ENCODE data around the gene RPIA. TPM values are rescaled to one million over a fixed set of nuclear protein-coding genes. Genes with fewer than 3 reads are reported as not detected.

RPIA gene
- total RNA-seq, 1 experiment from 2014 or later: 10.7 TPM

- Histone ChIP-seq H2AFZ (ENCODE audit: low read length) (no peak overlapping the region), H4K20me1 (ENCODE audit: low read length) (no peaks in the 10 kb centered on the region), H3K27me3 (ENCODE audit: low read length) (no peaks in the 10 kb centered on the region), H3K79me2 (ENCODE audit: low read length) (no peaks in the 10 kb centered on the region), H3K4me3 (ENCODE audit: low read length) (no peak overlapping the region), H3F3A (ENCODE audit: low read length, unreplicated experiment) (no peaks in the 10 kb centered on the region), H3K27ac (ENCODE audit: low read length) (no peak overlapping the region), H3K9me3 (ENCODE audit: low read length) (no peaks in the 10 kb centered on the region), H3K4me1 (ENCODE audit: insufficient read depth, low read length) (peaks cover 16% of the 10 kb centered on the region), H3K9me2 (replicated peaks; ENCODE audit: low read length) (no peaks in the 10 kb centered on the region), H3K9ac (ENCODE audit: low read length) (no peak overlapping the region), H3K36me3 (ENCODE audit: low read depth, low read length) (peaks cover 13% of the 10 kb centered on the region), H3K4me2 (ENCODE audit: low read length) (no peak overlapping the region)
- CTCF ChIA-PET: no interaction called here
- no peak for TF ChIP-seq EZH2phosphoT487 (IDR thresholded peaks at IDR 0.05; ENCODE audit: borderline replicate concordance, low read length)
- no peak for TF ChIP-seq EZH2 (IDR thresholded peaks at IDR 0.05; ENCODE audit: low read length, unreplicated experiment)
- TF ChIP-seq CTCF (conservative IDR thresholded peaks at IDR 0.05; ENCODE audit: low read depth, low read length): no peak
- no peak; the same call in 1 of the 2 replicates for ATAC-seq
- POLR2A ChIA-PET (ENCODE audit: unreplicated experiment): no interaction called here
- DNase-seq: no peak
- BruUV-seq (replicated peaks): no TSS peak
- intact Hi-C loops (cut with micrococcal nuclease): no loop called here
These were observed 15.5 kb downstream of the RPIA start for GRCh38 chr2:88707003-88707402.

GRCh38 chr2:88709181-88709631 lies 17.7 kb downstream of the RPIA start:
- peaks cover 20% of the 10 kb centered on the region for H3K4me1 ChIP-seq (ENCODE audit: insufficient read depth, low read length)
- H2AFZ ChIP-seq (ENCODE audit: low read length): no peak overlapping the region
- H3K9ac ChIP-seq (ENCODE audit: low read length): no peak overlapping the region
- BruUV-seq (replicated peaks): no TSS peak
- intact Hi-C loops (cut with micrococcal nuclease): no loop called here
- no peaks in the 10 kb centered on the region for H3K36me3 ChIP-seq (ENCODE audit: low read depth, low read length)
- H4K20me1 ChIP-seq (ENCODE audit: low read length): no peaks in the 10 kb centered on the region
- no peak for ATAC-seq
- H3K4me2 ChIP-seq (ENCODE audit: low read length): peak overlapping the region; percentile 37; the same call in 1 of the 2 replicates
- no peak overlapping the region for H3K27ac ChIP-seq (ENCODE audit: low read length)
- no peaks in the 10 kb centered on the region for H3K27me3 ChIP-seq (ENCODE audit: low read length)
- CTCF ChIA-PET: no interaction called here
- H3K9me2 ChIP-seq (replicated peaks; ENCODE audit: low read length): no peaks in the 10 kb centered on the region
- TF ChIP-seq EZH2phosphoT487 (IDR thresholded peaks at IDR 0.05; ENCODE audit: borderline replicate concordance, low read length) (no peak), CTCF (conservative IDR thresholded peaks at IDR 0.05; ENCODE audit: low read depth, low read length) (no peak), EZH2 (IDR thresholded peaks at IDR 0.05; ENCODE audit: low read length, unreplicated experiment) (no peak)
- H3K79me2 ChIP-seq (ENCODE audit: low read length): no peaks in the 10 kb centered on the region
- no peaks in the 10 kb centered on the region for H3K9me3 ChIP-seq (ENCODE audit: low read length)
- no peak overlapping the region for H3K4me3 ChIP-seq (ENCODE audit: low read length)
- DNase-seq: peak; percentile 53
- H3F3A ChIP-seq (ENCODE audit: low read length, unreplicated experiment): no peaks in the 10 kb centered on the region
- POLR2A ChIA-PET (ENCODE audit: unreplicated experiment): no interaction called here

GRCh38 chr2:88711289-88711688 lies 19.8 kb downstream of the RPIA start:
- Histone ChIP-seq H3K27me3 (ENCODE audit: low read length) (no peaks in the 10 kb centered on the region), H3F3A (ENCODE audit: low read length, unreplicated experiment) (no peaks in the 10 kb centered on the region), H3K9ac (ENCODE audit: low read length) (no peak overlapping the region), H3K27ac (ENCODE audit: low read length) (no peak overlapping the region), H3K9me2 (replicated peaks; ENCODE audit: low read length) (no peaks in the 10 kb centered on the region), H3K4me2 (ENCODE audit: low read length) (no peak overlapping the region), H3K36me3 (ENCODE audit: low read depth, low read length) (no peaks in the 10 kb centered on the region), H4K20me1 (ENCODE audit: low read length) (no peaks in the 10 kb centered on the region), H2AFZ (ENCODE audit: low read length) (no peak overlapping the region), H3K4me1 (ENCODE audit: insufficient read depth, low read length) (peaks cover 20% of the 10 kb centered on the region), H3K9me3 (ENCODE audit: low read length) (no peaks in the 10 kb centered on the region), H3K4me3 (ENCODE audit: low read length) (no peak overlapping the region), H3K79me2 (ENCODE audit: low read length) (no peaks in the 10 kb centered on the region)
- ChIA-PET CTCF (interaction anchor here (0.6 kb wide), 1 partner anchor 179 kb away, joined by 6 read pairs; no protein-coding TSS in a partner anchor), POLR2A (ENCODE audit: unreplicated experiment) (no interaction called here)
- DNase-seq: no peak
- BruUV-seq (replicated peaks): no TSS peak
- ATAC-seq: no peak
- intact Hi-C loops (cut with micrococcal nuclease): no loop called here
- TF ChIP-seq EZH2 (IDR thresholded peaks at IDR 0.05; ENCODE audit: low read length, unreplicated experiment): no peak
- TF ChIP-seq EZH2phosphoT487 (IDR thresholded peaks at IDR 0.05; ENCODE audit: borderline replicate concordance, low read length): no peak
- no peak for TF ChIP-seq CTCF (conservative IDR thresholded peaks at IDR 0.05; ENCODE audit: low read depth, low read length)

Measured in PC-3 (cell line).